Fibroblast of peridontal ligament (primary cell): ENCODE results near the gene ABCC5.
A peak's percentile ranks its signal among the peaks of the same experiment; 100 is the strongest.
"Not testable (repeated sequence)": the region's sequence is repeated elsewhere in the genome, so short reads cannot be mapped to it uniquely, and the experiment has no call there.

Source experiments
- DNase-seq: peaks from one replicate; pipeline ENCODE4 v3.0.0-alpha.2; 2010; ENCODE audit errors: extremely low read depth

ABCC5 gene

DNA sequence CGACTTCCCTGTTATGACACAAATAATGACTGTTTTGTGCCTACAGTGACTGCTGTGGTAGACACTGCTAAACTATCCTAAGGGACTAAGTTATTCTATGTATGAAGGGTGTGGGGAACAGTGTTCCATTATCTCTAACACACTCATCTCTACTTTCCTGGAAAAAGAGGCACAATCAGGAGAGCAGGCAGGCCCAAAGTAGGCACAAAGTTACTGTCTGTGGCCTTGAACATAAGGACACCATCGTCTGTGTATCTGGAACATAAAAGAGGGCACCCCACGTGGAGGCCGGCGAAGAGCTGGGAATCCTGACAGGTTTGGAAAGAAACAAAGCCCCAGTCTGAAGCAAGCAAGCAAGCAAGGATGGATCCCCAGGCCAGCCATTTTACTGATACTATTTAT is 1.5 kb downstream of the ABCC5 start:
- DNase-seq = no peak

DNA sequence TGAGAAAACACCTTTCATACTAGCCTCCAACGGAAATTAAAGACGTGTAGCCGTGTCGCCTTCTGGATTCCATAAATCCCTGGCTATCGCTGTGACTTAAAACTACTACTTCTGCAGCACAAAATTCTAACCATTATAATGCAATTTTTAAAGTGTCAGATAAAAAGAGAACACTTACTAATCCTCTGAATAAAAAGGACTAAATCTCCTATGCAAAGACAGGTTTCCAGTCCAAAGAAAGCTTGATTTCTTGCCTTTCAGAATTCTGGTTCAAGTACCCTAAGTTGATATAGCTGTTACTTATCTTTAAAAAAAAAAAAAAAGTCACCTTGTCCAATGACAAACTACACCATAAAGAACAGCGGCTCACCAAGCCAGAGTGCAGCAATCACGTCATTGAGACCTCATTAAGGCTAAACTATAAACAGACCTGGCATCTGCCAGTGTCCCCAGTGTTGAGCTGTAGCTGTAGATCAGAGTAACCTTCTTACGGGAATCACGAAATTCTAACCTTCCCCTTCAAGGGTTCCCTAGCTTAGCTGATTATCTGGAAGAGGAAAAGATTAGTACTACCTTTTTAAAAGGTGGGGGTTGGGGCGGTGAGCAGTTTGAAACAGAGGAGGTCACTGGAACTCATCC is 2.2 kb downstream of the ABCC5 start:
- DNase-seq = no peak

DNA sequence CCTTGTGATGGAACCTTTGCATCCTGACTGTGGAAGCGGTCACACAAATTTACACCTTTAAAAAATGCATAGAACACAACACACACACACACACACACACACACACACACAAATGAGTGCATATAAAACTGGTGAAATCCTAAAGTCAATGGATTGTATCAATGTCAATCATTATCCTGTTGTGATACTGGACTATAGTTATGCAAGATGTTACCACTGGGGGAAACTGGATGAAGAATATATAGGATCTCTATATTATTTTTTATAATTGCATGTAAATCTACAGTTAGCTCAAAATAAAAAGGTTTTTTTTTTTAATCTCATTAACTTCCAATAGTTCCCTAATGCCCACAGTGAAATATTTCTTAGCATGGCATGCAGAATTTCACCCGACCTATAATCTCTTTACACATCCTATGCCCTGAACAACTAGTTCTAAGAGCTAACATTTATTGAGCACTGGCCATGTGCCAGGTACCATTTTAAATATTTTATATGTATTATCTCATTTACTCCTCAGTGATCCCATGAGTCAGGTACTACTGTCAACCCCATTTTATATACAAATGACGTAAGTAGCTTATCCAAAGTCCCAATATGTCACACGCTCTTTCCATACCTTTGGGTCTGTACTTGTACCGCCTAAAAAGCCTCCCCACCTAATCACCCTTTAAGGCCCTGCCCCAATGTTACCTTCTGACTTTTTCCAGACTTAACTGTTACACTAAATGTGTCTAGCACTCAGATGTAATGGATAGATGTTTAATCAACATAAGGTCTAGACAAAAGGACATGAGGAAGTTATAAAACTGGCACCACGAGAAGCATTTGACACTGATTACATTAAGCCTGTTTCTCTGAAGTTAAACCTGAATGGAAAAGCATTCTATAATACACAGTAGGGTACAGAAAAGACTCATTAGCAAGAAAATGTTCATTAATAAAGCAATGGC is 5.5 kb downstream of the ABCC5 start:
- DNase-seq = no peak

DNA sequence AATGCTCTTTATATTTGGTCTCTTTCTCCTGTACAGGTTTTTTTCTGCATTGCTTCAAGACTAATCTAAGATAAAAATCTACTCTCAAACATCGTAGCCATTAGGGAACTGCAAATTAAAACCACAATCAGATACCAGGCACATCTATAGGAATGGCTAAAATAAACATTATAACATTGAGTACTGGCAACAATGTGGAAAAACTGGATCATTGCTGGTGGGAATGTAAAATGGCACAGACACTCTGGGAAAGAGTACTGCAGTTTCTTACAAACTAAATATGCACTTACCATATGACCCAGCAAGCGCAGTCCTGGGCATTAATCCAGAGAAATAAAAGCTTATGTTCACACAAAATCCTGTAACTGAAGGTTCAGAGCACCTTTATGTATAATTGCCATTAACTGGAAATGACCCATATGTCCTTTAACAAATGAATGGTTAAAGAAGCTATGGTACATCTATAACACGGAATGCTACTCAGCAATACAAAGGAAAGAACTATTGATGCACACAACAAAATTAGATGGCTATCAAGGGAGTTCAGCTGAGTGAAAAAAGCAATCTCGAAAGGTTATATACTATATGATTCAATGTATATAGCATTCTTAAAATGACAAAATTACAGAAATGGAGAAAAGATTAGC is 6.3 kb downstream of the ABCC5 start:
- no peak for DNase-seq

DNA sequence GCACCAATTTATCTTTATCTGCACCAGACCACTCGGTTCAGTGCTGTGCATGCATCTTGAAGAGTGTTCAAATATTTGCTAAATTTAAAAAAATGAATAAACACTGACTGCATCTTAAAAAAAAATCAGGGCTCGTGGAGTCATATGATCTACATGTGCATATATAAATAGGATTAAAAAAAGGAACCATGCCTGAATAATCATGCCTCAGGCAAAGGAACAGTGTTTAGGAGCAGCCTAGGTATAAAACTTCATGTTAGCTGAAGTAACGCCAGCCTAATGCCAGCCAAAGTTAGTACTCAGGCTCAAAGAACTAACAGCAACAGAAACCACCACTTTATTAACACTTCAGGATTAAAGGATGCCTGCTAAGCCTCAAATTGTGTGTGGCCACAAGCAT is 9.5 kb downstream of the ABCC5 start:
- no peak for DNase-seq

DNA sequence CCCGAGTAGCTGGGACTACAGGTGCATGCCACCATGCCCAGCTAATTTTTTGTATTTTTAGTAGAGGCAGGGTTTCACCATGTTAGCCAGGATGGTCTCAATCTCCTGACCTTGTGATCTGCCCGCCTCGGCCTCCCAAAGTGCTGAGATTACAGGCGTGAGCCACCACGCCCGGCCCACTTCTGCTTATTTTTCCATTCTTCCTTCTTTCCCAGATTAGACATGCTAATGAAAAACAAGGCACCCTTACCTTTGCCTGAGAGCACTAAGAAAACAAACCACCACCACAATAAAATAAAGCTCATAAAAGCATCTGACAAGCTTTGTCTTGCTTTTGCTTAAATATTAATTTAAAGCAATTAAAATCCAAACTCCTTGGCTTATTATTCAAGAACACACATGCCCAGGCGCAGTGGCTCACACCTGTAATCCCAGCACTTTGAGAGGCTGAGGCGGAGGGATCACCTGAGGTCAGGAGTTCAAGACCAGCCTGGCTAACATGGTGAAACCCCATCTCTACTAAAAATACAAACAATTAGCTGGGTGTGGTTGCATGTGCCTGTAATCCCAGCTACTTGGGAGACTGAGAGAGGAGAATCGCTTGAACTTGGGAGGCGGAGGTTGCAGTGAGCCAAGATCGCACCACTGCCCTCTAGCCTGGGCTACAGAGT is 10.4 kb downstream of the ABCC5 start:
- not testable (repeated sequence) for DNase-seq

DNA sequence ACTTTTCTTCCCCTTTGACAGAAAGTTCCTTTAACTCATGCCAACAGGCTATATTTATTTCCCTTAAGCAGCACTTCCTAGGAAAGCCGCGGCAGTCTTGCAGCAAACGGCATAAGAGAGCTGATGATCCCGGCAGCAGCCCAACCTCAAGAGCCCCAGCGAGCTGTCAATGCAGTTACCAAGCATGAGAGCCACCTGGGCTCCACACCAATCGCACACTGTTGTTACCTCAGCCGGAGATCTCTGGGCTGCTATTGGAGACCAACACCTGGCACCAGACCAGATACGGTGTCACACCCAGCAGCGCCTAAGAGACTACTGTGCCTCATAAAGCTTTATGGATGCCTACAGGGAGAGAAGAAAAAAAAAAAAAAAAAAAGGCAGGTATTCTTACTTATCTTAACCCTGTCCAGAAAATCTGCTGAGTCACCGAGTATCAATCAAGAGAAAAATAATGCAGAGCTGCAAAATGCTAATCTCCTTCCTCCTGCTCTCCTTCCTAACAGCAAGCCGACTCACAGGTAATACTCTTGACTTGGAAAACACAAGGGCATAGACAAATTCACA is 11.7 kb downstream of the ABCC5 start:
- DNase-seq = peak; percentile 18

GRCh38 chr3:184004476-184004875 is 13.2 kb downstream of the ABCC5 start:
- DNase-seq = no peak

GRCh38 chr3:184003187-184003967 is 14.3 kb downstream of the ABCC5 start:
- peak; percentile 74 for DNase-seq

DNA sequence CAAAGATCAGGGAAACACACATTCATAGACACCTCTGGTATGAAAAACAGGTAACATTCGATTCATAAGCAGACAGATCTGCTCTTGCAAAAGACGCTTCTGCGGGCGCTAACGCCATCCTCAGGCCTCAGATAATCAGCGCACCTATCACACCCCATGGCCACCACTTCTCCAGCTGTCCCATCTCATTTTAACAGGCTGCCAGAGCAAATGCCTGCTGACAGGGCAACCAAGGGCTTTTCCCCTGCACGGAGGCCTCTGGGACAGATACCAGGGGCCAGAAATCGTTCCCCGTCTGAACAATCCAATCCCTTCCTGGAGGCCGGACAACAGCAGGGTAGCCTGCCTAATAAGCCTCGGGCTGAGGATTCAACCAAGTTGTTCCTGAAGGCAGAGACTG is 15.2 kb downstream of the ABCC5 start:
- no peak for DNase-seq

DNA sequence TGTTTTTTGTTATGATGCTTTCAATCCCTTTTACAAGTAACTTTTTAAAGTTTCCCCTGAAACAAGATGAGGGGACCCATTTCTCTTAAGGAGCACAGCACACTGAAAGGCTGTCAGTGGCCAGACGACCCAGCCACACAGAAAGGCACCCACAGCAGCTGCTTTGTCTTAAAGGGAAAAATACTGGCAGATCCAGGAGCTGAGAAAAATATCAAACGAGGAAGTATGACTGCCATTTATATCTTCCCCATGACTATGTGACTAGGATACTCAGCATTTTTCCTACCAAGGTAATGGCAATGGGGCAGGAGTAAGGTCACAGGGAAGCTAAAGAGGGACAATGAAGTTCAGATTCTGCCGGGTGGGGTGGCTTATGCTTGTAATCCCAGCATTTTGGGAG is 15.9 kb downstream of the ABCC5 start:
- DNase-seq = no peak

DNA sequence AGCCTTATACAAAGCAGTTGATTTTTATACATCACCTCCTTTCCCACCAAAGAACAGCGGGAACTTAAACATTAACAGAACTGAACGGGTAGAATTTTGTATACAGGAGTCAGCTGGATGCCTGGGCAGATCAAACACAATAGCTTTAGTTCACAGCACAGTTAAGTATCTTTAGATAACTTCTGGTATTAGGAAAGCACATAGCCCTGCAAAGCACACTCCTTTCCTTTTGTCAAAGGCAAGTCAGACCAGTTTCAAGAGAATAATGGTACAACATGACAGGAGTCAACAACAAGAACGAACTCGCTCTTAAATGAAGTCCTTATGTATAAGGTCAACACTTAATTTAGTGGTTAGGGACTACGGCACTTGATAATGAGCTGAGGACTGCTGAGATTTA is 26.3 kb downstream of the ABCC5 start:
- DNase-seq = no peak

GRCh38 chr3:183988216-183988790 is 29.4 kb downstream of the ABCC5 start:
- peak; percentile 70 for DNase-seq

GRCh38 chr3:183987000-183987600 is 30.6 kb downstream of the ABCC5 start:
- no peak for DNase-seq

- DNase-seq = no peak
These were observed 32.6 kb downstream of the ABCC5 start for GRCh38 chr3:183984749-183985729.

DNA sequence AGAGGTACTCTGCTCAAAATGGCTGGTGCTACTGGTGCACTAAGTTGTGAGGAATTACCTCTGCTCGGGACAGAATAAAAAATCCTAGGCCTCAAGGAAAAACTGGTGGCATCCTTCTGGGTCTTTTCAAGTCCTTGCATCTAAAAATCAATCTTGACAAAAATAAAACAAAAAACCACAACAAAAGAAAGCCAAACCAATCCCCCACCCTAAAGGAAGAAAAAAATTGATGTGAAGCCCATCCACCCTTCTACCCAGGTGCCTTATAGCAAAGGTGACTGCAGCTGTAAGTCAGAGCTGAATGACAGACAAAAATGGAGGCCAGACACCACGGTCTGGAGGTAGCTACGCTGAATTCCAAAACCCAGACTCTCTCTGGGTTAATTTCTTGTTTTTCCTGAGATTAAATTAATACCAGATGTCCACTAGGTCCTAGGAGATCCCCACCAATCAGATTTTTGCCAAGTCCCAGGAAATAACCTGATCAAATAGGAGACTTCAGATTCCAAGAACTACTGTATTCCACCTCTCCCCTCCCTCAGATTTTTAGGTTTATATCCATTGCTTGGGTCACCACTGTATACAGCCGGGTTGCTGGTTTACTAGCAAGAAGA is 33.5 kb downstream of the ABCC5 start:
- DNase-seq = peak; percentile 40

DNA sequence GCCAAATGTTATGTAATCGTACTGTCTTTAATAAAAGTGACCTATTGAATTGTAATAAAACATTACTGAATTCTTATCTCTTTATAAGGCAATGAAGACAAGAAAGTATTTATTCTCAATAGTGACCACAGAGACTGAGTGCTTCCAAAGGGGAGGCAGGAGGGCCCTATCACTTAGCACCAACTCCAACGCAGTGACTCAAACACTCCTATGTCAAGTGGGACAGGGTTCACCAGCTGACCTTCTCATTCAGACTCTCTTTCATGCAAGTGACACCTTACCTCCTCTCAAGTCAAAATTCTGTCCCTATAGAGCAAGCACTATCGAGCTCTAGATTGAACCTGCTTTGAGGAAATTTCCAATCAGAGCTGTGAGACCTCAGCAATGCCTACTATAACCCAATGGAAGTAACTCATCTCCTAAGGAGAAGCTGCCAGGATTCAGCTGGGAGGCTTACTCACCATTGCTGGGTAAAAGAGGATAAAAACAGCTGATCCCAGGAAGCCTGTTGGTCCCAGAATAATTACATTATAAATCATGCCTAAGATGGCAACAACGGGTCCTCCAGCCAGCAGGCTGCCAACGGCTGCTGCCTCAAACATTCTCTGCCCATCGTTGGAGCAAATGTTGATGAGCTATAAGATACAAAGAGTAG is 35.6 kb downstream of the ABCC5 start:
- DNase-seq = no peak

- DNase-seq = no peak
These were observed 37.3 kb downstream of the ABCC5 start for GRCh38 chr3:183980403-183980802.
